Measurements from ENCODE around the gene SMIM20. TPM values are rescaled to one million over a fixed set of nuclear protein-coding genes. Genes with fewer than 3 reads are reported as not detected.
"Not testable (repeated sequence)": the region's sequence is repeated elsewhere in the genome, so short reads cannot be mapped to it uniquely, and the experiment has no call there.

Gene SMIM20
- total and polyA plus RNA-seq, 12 donors = 27.4 to 48.5 (median 42.0) TPM

- 68 to 79% methylated on average over 10 of the region's 10 CpGs for WGBS, 2 donors
- intact Hi-C loops (cut with DNase I) = no loop called here
- Histone ChIP-seq H3K36me3 (no peaks in the 10 kb centered on the region), H3K9me3 (no peaks in the 10 kb centered on the region), H3K4me1 (peaks cover 0 to 6% (median 0%) of the 10 kb centered on the region in 9 donors), H3K4me3 (no peak overlapping the region), H3K27ac (no peak overlapping the region), H3K27me3 (no peaks in the 10 kb centered on the region)
- peak in 1 of 2 donors; percentile 17 for DNase-seq
- TF ChIP-seq, protein P1, sequence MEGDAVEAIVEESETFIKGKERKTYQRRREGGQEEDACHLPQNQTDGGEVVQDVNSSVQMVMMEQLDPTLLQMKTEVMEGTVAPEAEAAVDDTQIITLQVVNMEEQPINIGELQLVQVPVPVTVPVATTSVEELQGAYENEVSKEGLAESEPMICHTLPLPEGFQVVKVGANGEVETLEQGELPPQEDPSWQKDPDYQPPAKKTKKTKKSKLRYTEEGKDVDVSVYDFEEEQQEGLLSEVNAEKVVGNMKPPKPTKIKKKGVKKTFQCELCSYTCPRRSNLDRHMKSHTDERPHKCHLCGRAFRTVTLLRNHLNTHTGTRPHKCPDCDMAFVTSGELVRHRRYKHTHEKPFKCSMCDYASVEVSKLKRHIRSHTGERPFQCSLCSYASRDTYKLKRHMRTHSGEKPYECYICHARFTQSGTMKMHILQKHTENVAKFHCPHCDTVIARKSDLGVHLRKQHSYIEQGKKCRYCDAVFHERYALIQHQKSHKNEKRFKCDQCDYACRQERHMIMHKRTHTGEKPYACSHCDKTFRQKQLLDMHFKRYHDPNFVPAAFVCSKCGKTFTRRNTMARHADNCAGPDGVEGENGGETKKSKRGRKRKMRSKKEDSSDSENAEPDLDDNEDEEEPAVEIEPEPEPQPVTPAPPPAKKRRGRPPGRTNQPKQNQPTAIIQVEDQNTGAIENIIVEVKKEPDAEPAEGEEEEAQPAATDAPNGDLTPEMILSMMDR (IDR thresholded peaks at IDR 0.05) = no peak
- ATAC-seq = peak in 4 of 8 donors; percentile 48 to 87 (median 76)
Measured at GRCh38 chr4:25901030-25901430, 13.0 kb upstream of the SMIM20 start.

- TF ChIP-seq, protein P1 (IDR thresholded peaks at IDR 0.05) = no peak
- Histone ChIP-seq H3K27ac (no peak overlapping the region), H3K27me3 (no peaks in the 10 kb centered on the region), H3K9me3 (no peaks in the 10 kb centered on the region), H3K36me3 (no peaks in the 10 kb centered on the region), H3K4me1 (peaks cover 0 to 6% (median 0%) of the 10 kb centered on the region in 9 donors), H3K4me3 (no peak overlapping the region)
- intact Hi-C loops (cut with DNase I) = no loop called here
- no peak for DNase-seq
- WGBS, 2 donors = 71 to 78% methylated on average over 8 of the region's 8 CpGs
- no peak for ATAC-seq
Measured at GRCh38 chr4:25903900-25904747, 9.9 kb upstream of the SMIM20 start.

DNA sequence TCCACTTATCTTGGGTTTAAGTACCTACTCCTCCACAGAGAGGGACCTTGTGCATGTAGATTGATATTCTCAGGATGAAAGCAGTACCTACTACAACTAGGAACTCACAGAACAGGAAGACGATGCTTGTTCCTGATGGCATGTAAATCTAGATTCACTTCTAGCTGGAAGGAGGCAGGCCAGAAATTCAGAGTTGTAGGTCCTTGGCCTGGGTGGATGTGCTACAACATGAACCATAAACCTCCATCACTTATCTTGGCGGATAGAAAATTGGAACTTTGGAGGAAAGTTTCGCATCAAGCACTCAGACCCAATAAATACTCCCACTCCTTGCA, 9.3 kb upstream of the SMIM20 start:
- Histone ChIP-seq H3K27me3 (no peaks in the 10 kb centered on the region), H3K9me3 (no peaks in the 10 kb centered on the region), H3K27ac (no peak overlapping the region), H3K4me1 (peaks cover 0 to 6% (median 0%) of the 10 kb centered on the region in 9 donors), H3K4me3 (no peak overlapping the region), H3K36me3 (no peaks in the 10 kb centered on the region)
- DNase-seq (no peak), ATAC-seq (no peak)
- intact Hi-C loops (cut with DNase I) = no loop called here
- 93 to 98% methylated on average over 3 of the region's 3 CpGs for WGBS, 2 donors
- TF ChIP-seq, protein P1 (IDR thresholded peaks at IDR 0.05) = no peak

DNA sequence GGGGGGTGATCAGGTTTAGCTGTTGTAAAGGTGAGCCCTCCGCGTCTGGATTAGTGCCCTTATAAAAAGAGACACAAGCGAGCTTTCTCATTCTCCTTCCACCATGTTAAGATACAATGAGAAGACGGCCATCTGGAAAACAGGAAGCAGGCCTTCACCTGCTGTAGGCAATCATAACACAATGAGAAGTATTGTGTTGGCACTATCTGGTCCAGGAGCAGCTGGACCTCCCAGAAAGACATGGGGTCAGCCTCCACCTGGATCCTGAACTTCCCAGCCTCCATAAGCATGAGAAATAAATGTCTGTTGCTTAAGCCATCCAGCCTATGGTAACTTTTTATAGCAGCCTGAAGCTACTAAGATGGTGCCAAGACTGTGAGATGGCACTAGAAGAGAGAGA, 8.6 kb upstream of the SMIM20 start:
- WGBS, 2 donors = 96% methylated on average over 4 of the region's 4 CpGs
- DNase-seq (no peak), ATAC-seq (no peak)
- H3K27ac ChIP-seq = no peak overlapping the region
- H3K4me3 ChIP-seq = no peak overlapping the region
- intact Hi-C loops (cut with DNase I) = no loop called here
- H3K36me3 ChIP-seq = no peaks in the 10 kb centered on the region
- H3K4me1 ChIP-seq = peaks cover 0 to 6% (median 0%) of the 10 kb centered on the region in 9 donors
- no peaks in the 10 kb centered on the region for H3K9me3 ChIP-seq
- no peaks in the 10 kb centered on the region for H3K27me3 ChIP-seq
- TF ChIP-seq, protein P1 (IDR thresholded peaks at IDR 0.05) = no peak

GRCh38 chr4:25906113-25906512, 7.9 kb upstream of the SMIM20 start:
- ATAC-seq; H3K27me3 ChIP-seq; H3K27ac ChIP-seq; H3K9me3 ChIP-seq; H3K4me3 ChIP-seq; H3K36me3 ChIP-seq; DNase-seq; intact Hi-C loops (cut with DNase I); H3K4me1 ChIP-seq: not testable (repeated sequence)
- 97% methylated on average over 11 of the region's 11 CpGs for WGBS, 2 donors
